Activated CD4-positive, alpha-beta T cell treated with anti-CD3 and anti-CD28 coated beads for 1 hour (primary cell): ENCODE measurements around the gene LY6G5C.
"Not testable (repeated sequence)": the region's sequence is repeated elsewhere in the genome, so short reads cannot be mapped to it uniquely, and the experiment has no call there.

Experiments
- DNase-seq: peaks from one replicate; pipeline ENCODE4 v3.0.0-alpha.2; 2020

LY6G5C gene

GRCh38 chr6:31715022-31715958 is 34.4 kb upstream of the LY6G5C start, which contains the start of gene LY6G6D:
Gene LY6G6D, plus strand, starts transcription at chr6:31715348. Its CDS starts 8 bp downstream, at chr6:31715356.
- DNase-seq = no peak

- DNase-seq = no peak
Observed at GRCh38 chr6:31713991-31714684, 33.3 kb upstream of the LY6G5C start.

DNA sequence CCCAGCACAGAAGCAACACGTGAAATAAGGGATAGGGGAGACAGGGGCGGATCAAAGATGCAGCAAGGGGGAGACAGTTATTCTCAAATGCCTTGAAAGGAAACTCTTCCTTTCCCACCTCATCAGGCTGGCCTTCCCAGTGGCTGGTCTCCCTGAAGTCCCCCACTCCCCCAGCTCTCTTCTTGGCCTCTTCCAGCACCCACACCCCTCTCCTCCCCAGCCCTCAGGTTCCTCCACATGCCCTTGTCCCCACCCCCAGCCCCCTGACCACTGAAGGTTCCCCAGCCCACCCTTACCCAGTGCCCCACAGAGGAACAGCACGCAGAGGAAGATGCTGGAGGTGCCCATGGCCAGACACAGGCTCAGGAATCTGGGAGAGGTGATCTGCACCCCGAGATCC is 32.6 kb upstream of the LY6G5C start:
- no peak for DNase-seq

GRCh38 chr6:31712296-31712695 is 31.4 kb upstream of the LY6G5C start:
- no peak for DNase-seq

DNA sequence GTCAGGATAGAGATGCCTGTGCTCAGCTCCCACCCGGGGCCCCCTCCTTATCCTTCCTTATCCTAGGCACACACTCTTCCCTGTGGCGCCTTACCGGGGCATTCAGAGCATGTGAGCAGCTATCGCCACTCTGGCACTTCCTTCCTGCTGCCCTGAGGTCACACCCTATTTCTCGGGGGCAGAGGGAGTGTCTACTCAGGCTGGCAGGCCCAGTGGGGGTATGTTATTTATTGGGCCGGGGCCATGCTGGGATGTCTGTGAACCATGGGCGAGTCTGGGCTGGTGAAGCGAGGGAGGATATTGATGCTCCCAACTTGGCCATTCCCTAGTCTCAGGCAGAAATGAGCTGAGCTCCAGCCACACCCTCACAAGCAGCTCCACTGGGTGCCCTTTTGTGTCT is 30.4 kb upstream of the LY6G5C start:
- DNase-seq = no peak

DNA sequence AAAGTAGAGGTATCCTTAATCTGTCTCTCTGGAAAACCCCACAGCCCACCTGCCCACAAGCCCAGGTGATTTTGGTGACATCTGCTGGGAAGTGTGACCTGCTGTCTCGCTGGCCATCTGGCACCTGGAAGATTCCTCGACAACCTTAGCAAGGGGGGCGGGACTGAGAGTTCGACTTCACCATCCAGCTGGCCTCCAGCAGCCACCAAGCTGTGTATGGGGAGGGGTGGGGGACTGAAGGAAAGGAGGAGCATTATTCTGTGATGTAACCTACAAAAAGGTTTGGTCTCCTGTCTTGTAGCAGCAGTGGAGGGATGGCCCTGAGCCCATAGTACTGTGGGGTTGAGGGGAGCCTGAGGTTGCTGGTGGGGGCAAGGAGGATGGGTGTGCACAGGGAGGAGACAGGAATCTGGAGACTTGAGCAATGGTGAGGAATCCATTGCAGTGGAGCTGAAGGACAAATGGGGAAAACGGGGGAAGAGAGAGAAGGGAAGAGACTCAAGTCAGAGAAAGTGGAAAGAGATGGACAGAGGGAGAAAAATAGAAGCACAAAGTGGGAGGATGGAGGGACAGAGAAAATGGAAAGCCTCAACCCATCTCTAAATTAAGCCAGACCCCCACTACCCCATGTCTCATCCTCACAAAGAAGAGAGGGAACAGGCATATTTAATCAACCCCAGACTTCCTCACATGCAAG is 29.8 kb upstream of the LY6G5C start:
- no peak for DNase-seq

GRCh38 chr6:31709157-31709556 is 28.3 kb upstream of the LY6G5C start:
- DNase-seq = not testable (repeated sequence)

DNA sequence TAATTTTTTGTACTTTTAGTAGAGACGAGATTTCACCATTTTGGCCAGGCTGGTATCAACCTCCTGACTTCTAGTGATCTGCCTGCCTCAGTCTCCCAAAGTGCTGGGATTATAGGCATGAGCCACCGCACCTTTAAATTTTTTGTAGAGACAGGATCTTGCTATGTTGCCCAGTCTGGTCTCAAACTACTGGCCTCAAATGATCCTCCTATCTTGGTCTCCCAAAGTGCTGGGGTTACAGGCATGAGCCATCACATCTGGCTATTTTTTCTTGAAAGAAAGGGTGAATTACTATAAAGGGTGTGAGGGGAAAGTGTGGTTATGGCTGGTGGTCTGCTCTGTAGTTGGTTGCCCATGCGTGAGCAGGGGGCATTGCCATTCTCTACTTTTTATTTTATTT is 27.4 kb upstream of the LY6G5C start:
- DNase-seq = no peak

DNA sequence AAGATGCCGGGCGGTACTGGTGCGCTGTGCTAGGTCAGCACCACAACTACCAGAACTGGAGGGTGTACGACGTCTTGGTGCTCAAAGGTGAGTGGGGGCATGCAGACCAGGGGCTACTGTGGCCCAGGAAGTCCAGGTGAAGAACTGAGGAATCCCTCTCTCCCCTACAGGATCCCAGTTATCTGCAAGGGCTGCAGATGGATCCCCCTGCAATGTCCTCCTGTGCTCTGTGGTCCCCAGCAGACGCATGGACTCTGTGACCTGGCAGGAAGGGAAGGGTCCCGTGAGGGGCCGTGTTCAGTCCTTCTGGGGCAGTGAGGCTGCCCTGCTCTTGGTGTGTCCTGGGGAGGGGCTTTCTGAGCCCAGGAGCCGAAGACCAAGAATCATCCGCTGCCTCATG is 26.8 kb upstream of the LY6G5C start:
- no peak for DNase-seq

- no peak for DNase-seq
Observed at GRCh38 chr6:31706599-31706998, 25.7 kb upstream of the LY6G5C start, which contains the start of gene LY6G6F. Gene LY6G6F, plus strand, starts transcription at chr6:31706866. Its CDS starts 41 bp downstream, at chr6:31706907.

DNA sequence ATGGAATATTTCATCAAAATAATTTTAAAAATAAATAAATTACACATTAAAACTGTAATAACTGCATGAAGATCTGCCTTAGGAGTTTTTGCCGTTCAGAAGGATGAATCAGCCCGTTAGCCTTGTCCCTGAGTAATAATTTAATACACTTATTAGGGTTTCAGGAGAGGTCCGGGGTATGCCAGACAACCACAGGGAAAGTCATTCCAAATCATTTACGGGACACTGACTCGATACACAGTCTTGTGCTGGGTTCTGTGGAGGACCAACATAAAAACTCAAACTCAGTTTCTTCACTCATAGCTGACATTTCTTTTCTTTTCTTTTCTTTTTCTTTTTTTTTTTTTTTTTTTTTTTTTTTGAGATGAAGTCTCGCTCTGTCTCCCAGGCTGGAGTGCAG is 25.1 kb upstream of the LY6G5C start:
- DNase-seq = no peak

DNA sequence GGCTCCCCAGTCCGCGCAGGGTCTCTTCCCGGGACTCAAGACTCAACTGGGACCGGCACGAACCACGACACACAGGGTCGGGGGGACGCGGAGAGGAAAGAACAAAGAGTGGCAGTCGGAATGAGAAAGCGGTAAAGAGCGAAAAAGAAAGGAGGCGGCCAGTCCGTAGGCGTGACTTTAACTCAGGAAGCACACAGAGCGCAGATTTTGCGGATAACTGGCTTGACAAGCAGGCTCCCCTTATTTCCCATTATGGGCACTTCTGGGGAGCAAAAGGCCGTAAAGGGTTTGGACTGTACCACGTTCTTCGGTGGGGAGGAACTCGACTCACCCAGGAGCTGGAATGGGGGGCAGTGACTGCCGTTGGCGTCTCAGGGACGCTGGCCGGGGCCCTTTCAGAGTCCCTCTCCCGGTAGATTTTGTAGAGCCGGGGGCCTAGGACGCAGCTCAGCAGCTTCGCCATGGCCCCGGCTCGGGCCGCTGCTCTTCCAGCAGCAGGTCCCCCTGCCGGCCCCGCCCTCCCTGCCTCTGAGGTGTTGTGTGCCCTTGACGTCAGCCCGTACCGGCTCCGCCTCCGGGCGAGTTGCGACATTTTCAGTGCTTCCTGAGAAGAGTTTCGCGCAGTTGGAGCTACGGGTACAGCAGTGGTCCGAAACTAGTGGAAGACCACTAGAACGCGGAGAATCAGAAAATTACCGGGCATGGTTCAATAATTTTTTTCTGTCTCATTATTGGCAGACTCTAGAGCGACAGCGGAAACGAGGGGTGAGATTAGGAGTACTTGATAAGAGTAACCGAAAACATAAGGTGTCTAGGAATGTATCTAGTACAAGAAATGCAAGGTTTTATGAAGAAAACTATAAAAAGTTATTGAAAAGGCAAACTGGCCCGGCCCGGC is 22.2 kb upstream of the LY6G5C start, which contains the start of gene ABHD16A:
ABHD16A (minus strand) TSS at position 506 of the 898 bp plus-strand sequence; CDS start at position 463, 43 bp downstream.
- DNase-seq = peak; percentile 94

DNA sequence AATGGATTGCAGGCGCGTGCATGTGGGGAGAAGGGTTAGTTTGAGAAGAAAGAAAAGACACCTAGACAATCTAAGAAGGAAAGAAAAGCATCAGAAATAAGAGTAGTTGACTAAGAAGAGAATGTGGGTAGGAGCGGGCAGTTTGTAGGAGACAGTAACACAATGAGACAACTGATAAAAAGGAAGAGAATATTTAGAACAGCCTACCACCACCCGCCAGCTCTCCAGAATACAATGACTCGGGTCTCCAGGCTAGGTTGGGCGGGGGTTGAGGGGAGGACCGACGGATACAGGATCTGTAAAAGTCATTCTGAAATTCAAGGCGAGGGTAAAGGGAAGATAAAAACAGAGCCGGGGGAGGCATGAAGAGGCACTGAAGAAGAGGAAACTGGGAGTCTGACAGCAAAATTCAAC is 21.5 kb upstream of the LY6G5C start:
- DNase-seq = no peak

GRCh38 chr6:31701666-31702404 is 21.0 kb upstream of the LY6G5C start:
- DNase-seq = no peak

GRCh38 chr6:31700740-31701401 is 20.0 kb upstream of the LY6G5C start:
- no peak for DNase-seq

- DNase-seq = no peak
Observed at GRCh38 chr6:31697555-31697954, 16.7 kb upstream of the LY6G5C start.

GRCh38 chr6:31693535-31693934 is 12.7 kb upstream of the LY6G5C start:
- DNase-seq = no peak

GRCh38 chr6:31692886-31693285 is 12.0 kb upstream of the LY6G5C start:
- no peak for DNase-seq

DNA sequence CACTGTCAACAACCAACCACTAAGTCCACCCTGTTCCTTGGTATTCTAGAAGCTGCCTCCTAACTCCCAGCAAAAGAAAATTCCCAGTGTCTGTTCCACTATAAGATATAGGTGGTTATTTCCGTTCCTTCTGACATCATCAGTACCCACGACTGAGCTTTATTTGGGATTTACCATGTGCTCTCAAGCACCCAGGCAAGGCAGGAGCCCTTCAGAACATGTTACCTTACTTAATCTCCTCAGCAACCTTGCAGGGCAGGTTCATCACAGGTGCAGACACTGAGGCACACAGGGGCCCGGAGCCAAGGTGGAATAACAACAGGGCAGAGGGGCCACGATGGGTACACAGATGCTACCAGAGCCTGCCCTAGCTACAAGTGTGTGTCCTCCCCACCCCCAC is 11.5 kb upstream of the LY6G5C start:
- no peak for DNase-seq

DNA sequence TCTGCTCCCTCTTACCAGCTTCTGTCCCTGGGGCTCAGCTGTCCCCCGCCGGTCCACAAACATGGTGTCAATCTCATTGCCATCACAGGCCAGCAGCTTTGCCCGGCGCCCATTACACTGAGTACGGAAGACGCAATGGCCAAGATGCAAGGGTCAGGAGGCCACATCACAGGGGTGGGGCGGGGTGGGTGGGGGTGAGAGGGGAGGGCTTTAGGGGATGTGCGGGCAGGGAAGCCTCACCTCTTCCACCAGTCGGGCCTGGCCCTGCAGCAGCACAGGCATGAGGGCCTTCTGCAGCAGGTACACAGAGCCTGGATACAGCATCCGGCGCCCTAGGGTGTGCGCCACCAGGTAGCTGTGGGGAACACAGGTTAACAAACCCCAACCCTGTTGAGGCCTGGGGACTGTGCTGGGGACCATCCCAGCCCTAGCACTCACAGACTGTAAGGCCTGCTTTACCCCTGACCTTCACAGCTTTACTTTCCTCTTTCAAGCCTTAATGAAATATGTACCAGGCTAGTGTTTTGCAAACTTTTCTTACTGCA is 10.8 kb upstream of the LY6G5C start:
- no peak for DNase-seq

DNA sequence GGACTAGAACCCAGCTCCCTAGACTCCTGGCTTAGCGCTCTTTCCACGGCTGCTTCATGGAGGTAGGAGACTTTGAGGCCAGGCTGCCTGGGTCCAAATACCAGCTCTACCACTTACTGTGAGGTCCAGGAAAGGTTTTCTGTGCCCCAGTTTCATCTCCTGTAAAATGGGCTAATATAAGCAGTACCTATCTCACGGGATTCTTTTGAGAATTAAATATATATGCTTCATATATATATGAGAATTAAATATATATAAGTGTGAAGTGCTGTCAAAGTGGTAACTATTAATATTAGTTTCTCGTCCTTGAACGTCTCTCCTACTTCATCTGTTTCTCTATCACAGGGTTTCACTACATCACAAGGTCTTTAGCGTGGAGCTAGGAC is 10.2 kb upstream of the LY6G5C start:
- DNase-seq = no peak
